ENCODE results near the gene IQGAP3.

- TF ChIP-seq CBX8 (IDR thresholded peaks at IDR 0.05) (no peak), MAZ (IDR thresholded peaks at IDR 0.05; ENCODE audit: borderline replicate concordance, low read depth, low read length) (no peak)
- TF ChIP-seq, protein P1, sequence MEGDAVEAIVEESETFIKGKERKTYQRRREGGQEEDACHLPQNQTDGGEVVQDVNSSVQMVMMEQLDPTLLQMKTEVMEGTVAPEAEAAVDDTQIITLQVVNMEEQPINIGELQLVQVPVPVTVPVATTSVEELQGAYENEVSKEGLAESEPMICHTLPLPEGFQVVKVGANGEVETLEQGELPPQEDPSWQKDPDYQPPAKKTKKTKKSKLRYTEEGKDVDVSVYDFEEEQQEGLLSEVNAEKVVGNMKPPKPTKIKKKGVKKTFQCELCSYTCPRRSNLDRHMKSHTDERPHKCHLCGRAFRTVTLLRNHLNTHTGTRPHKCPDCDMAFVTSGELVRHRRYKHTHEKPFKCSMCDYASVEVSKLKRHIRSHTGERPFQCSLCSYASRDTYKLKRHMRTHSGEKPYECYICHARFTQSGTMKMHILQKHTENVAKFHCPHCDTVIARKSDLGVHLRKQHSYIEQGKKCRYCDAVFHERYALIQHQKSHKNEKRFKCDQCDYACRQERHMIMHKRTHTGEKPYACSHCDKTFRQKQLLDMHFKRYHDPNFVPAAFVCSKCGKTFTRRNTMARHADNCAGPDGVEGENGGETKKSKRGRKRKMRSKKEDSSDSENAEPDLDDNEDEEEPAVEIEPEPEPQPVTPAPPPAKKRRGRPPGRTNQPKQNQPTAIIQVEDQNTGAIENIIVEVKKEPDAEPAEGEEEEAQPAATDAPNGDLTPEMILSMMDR (IDR thresholded peaks at IDR 0.05), result no peak
- TF ChIP-seq, protein P2, sequence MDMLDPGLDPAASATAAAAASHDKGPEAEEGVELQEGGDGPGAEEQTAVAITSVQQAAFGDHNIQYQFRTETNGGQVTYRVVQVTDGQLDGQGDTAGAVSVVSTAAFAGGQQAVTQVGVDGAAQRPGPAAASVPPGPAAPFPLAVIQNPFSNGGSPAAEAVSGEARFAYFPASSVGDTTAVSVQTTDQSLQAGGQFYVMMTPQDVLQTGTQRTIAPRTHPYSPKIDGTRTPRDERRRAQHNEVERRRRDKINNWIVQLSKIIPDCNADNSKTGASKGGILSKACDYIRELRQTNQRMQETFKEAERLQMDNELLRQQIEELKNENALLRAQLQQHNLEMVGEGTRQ (IDR thresholded peaks at IDR 0.05), result no peak
- TF ChIP-seq, protein P3, sequence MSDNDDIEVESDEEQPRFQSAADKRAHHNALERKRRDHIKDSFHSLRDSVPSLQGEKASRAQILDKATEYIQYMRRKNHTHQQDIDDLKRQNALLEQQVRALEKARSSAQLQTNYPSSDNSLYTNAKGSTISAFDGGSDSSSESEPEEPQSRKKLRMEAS (IDR thresholded peaks at IDR 0.05), result no peak
These were observed 65.9 kb downstream of the IQGAP3 start for GRCh38 chr1:156506450-156506849.
